SK-N-SH (cell line): ENCODE results near the gene OBSCN.

Experiments
- CTCF ChIP-seq: fragments of 200-600 bp; sonication (generic); IDR thresholded peaks from 2 replicates; pipeline ENCODE4 v1.6.1; 2017; ENCODE audit warnings: antibody characterized with exemption, mild to moderate bottlenecking, moderate library complexity
- EP300 ChIP-seq, 2 experiments: IDR thresholded peaks; 2 replicates each; pipeline versions ENCODE4 v1.4.0 to v1.6.1; 2012; ENCODE audit warnings: borderline replicate concordance in 1 of 2, low read depth in 1 of 2, low read length in 1 of 2
- EZH2phosphoT487 ChIP-seq: fragments of 200-600 bp; sonication (generic); IDR thresholded peaks from 2 replicates; pipeline ENCODE4 v1.6.1; 2017; ENCODE audit warnings: low read depth, mixed run types, mild to moderate bottlenecking, antibody characterized with exemption, moderate library complexity, borderline replicate concordance
- FOSL2 ChIP-seq: IDR thresholded peaks from 2 replicates; pipeline ENCODE4 v1.4.0; 2012; ENCODE audit warnings: low read depth, mild to moderate bottlenecking, moderate library complexity, borderline replicate concordance
- GATA2 ChIP-seq: sonication (generic); formaldehyde crosslinking; IDR thresholded peaks from 2 replicates; pipeline ENCODE4 v1.5.0; 2020; ENCODE audit warnings: mild to moderate bottlenecking, missing genetic modification reagents
- JUND ChIP-seq: IDR thresholded peaks from 2 replicates; pipeline ENCODE4 v1.4.0; 2012
- MXI1 ChIP-seq: IDR thresholded peaks from 2 replicates; pipeline ENCODE4 v1.6.1; 2012; ENCODE audit warnings: mild to moderate bottlenecking, low read depth, low read length, improper control_type of control experiment
- NFIC ChIP-seq: IDR thresholded peaks from 2 replicates; pipeline ENCODE4 v1.4.0; 2012; ENCODE audit warnings: borderline replicate concordance
- POLR2AphosphoS5 ChIP-seq: IDR thresholded peaks from 2 replicates; pipeline ENCODE4 v1.6.1; 2012; ENCODE audit warnings: low read depth, low read length
- RXRA ChIP-seq: IDR thresholded peaks from 2 replicates; pipeline ENCODE4 v1.4.0; 2012; ENCODE audit warnings: low read depth, mild to moderate bottlenecking, borderline replicate concordance
- TEAD4 ChIP-seq: IDR thresholded peaks from 2 replicates; pipeline ENCODE4 v1.4.0; 2012; ENCODE audit warnings: mild to moderate bottlenecking, borderline replicate concordance; ENCODE audit not compliant: insufficient read depth
- YY1 ChIP-seq: IDR thresholded peaks from 2 replicates; pipeline ENCODE4 v1.4.0; 2012; ENCODE audit warnings: low read depth, mild to moderate bottlenecking
- TF ChIP-seq, protein P1 (sequence below): IDR thresholded peaks from 2 replicates; pipeline ENCODE4 v1.6.1; 2012; ENCODE audit warnings: mild to moderate bottlenecking, low read depth, low read length, moderate library complexity
- TF ChIP-seq, protein P2 (sequence below): fragments of 150-350 bp; IDR thresholded peaks from 2 replicates; pipeline ENCODE4 v1.6.1; 2016; ENCODE audit warnings: mild to moderate bottlenecking, low read depth, low read length

DNA sequence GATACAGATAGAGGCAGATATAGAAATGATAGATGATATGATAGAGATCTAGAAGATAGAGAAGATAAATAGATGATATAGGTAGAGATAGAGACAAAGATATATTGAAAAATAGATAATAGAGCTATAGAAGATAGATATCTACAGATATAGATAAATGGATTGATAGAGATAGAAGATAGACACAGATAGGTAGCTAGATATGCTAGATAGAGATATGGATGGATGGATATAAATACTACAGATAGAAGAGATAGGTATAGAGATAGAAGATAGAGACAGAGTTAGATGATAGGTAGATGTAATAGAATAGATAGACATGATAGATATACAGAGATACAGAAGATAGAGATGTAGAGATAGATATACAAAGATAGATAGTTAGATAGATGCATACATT, 177.4 kb downstream of the OBSCN start:
- TF ChIP-seq, protein P1, sequence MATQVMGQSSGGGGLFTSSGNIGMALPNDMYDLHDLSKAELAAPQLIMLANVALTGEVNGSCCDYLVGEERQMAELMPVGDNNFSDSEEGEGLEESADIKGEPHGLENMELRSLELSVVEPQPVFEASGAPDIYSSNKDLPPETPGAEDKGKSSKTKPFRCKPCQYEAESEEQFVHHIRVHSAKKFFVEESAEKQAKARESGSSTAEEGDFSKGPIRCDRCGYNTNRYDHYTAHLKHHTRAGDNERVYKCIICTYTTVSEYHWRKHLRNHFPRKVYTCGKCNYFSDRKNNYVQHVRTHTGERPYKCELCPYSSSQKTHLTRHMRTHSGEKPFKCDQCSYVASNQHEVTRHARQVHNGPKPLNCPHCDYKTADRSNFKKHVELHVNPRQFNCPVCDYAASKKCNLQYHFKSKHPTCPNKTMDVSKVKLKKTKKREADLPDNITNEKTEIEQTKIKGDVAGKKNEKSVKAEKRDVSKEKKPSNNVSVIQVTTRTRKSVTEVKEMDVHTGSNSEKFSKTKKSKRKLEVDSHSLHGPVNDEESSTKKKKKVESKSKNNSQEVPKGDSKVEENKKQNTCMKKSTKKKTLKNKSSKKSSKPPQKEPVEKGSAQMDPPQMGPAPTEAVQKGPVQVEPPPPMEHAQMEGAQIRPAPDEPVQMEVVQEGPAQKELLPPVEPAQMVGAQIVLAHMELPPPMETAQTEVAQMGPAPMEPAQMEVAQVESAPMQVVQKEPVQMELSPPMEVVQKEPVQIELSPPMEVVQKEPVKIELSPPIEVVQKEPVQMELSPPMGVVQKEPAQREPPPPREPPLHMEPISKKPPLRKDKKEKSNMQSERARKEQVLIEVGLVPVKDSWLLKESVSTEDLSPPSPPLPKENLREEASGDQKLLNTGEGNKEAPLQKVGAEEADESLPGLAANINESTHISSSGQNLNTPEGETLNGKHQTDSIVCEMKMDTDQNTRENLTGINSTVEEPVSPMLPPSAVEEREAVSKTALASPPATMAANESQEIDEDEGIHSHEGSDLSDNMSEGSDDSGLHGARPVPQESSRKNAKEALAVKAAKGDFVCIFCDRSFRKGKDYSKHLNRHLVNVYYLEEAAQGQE, result no peak
- TF ChIP-seq RXRA (no peak), EZH2phosphoT487 (no peak), MXI1 (no peak), NFIC (no peak), JUND (no peak), CTCF (no peak), TEAD4 (no peak), FOSL2 (no peak), EP300 (IDR thresholded peaks at IDR 0.05; ENCODE audit: borderline replicate concordance in 1 of 2, low read depth in 1 of 2, low read length in 1 of 2) (no peak), POLR2AphosphoS5 (no peak), YY1 (no peak), GATA2 (no peak)
- TF ChIP-seq, protein P2, sequence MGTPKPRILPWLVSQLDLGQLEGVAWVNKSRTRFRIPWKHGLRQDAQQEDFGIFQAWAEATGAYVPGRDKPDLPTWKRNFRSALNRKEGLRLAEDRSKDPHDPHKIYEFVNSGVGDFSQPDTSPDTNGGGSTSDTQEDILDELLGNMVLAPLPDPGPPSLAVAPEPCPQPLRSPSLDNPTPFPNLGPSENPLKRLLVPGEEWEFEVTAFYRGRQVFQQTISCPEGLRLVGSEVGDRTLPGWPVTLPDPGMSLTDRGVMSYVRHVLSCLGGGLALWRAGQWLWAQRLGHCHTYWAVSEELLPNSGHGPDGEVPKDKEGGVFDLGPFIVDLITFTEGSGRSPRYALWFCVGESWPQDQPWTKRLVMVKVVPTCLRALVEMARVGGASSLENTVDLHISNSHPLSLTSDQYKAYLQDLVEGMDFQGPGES, result no peak
